Measurements from ENCODE around the gene RBM4B. TPM values are rescaled to one million over a fixed set of nuclear protein-coding genes. Genes with fewer than 3 reads are reported as not detected.
A peak's percentile ranks its signal among the peaks of the same experiment; 100 is the strongest.

The RBM4B gene
- total and polyA plus RNA-seq, 2 of the 4 experiments (the other 2 are of a cell fraction): 23.1 to 26.7 TPM

- intact Hi-C loops (cut with micrococcal nuclease) (no loop called here), dilution Hi-C loops (cut with HindIII; ENCODE audit: low sequenced_read_pairs, unreplicated experiment) (no loop called here), in situ Hi-C loops (cut with MboI; ENCODE audit: low sequenced_read_pairs) (no loop called here)
- Histone ChIP-seq H3K27ac (ENCODE audit: insufficient read depth, low read length) (no peak overlapping the region), H2BK20ac (ENCODE audit: low read depth, low read length) (no peak overlapping the region), H3K23ac (ENCODE audit: low read depth, low read length) (no peak overlapping the region), H2BK15ac (ENCODE audit: low read depth, low read length) (no peak overlapping the region), H4K8ac (ENCODE audit: low read depth in 2 of 2, low read length in 2 of 2) (no peak overlapping the region), H3K4ac (ENCODE audit: low read depth, low read length) (no peak overlapping the region), H3K9me1 (ENCODE audit: insufficient read depth, low read length) (peaks cover 40% of the 10 kb centered on the region), H2AK5ac (ENCODE audit: low read depth, low read length) (no peak overlapping the region), H3K4me1 (ENCODE audit: control insufficient read depth, insufficient read depth, low read length) (peaks cover 2% of the 10 kb centered on the region; the same call in 1 of the 2 replicates), H3K4me2 (ENCODE audit: low read depth, low read length) (no peak overlapping the region), H2BK5ac (ENCODE audit: low read depth, low read length, poor library complexity, severe bottlenecking) (no peak overlapping the region), H3K27me3 (ENCODE audit: control insufficient read depth, insufficient read depth, low read length) (no peaks in the 10 kb centered on the region), H3K56ac (ENCODE audit: extremely low read depth, insufficient read depth, low read length) (no peak overlapping the region), H3K36me3 (ENCODE audit: control insufficient read depth, insufficient read depth, low read length) (peaks cover 69% of the 10 kb centered on the region), H3K9ac (ENCODE audit: low read depth, low read length) (no peak overlapping the region), H2AFZ (replicated peaks; ENCODE audit: low read length, poor library complexity) (no peak overlapping the region), H3K79me1 (ENCODE audit: low read depth in 1 of 2, low read length in 2 of 2) (peaks cover 28 to 82% of the 10 kb centered on the region in 2 experiments; a peak in 3 of 4 replicates), H2AK9ac (replicated peaks; ENCODE audit: low read depth, low read length, poor library complexity) (peak overlapping the region; percentile 5), H3K14ac (replicated peaks; ENCODE audit: low read depth, low read length) (no peak overlapping the region), H4K20me1 (ENCODE audit: insufficient read depth, low read length) (peaks cover 100% of the 10 kb centered on the region), H3K9me3 (ENCODE audit: control insufficient read depth, insufficient read depth, low read length) (no peaks in the 10 kb centered on the region), H2BK120ac (ENCODE audit: low read depth, low read length) (no peak overlapping the region), H3K4me3 (ENCODE audit: insufficient read depth, low read depth, low read length) (no peak overlapping the region), H4K5ac (ENCODE audit: low read depth, low read length) (no peak overlapping the region), H4K91ac (ENCODE audit: insufficient read depth, low read depth, low read length) (no peak overlapping the region), H3K18ac (ENCODE audit: low read depth, low read length) (no peak overlapping the region)
- no TSS peak for BruUV-seq (replicated peaks)
- no peak for ATAC-seq (ENCODE audit: low read depth)
- POLR2A ChIA-PET (ENCODE audit: unreplicated experiment): no interaction called here
- TF ChIP-seq CTCF (conservative IDR thresholded peaks at IDR 0.05; ENCODE audit: low read depth, low read length) (no peak), MAFK (IDR thresholded peaks at IDR 0.05; ENCODE audit: low read depth, low read length) (no peak), RCOR1 (IDR thresholded peaks at IDR 0.05; ENCODE audit: insufficient replicate concordance, low read length) (no peak), ELK1 (IDR thresholded peaks at IDR 0.05; ENCODE audit: borderline replicate concordance, low read depth, low read length) (no peak), BHLHE40 (IDR thresholded peaks at IDR 0.05; ENCODE audit: low read depth, low read length) (no peak), RAD21 (IDR thresholded peaks at IDR 0.05; ENCODE audit: low read length) (no peak), CHD1 (IDR thresholded peaks at IDR 0.05; ENCODE audit: low read depth, low read length) (no peak)
- no peak for DNase-seq
- WGBS, 2 experiments (ENCODE audit: extremely low coverage in 2 of 2, insufficient read length in 1 of 2): 100% methylated on average over 5 of the region's 9 CpGs; no CpG with 5 or more reads in 1 of the 2 experiments
- CTCF ChIA-PET: no interaction called here
Observed at GRCh38 chr11:66625752-66626149, 51.9 kb downstream of the RBM4B start.
